Right kidney (tissue), 1 donor: ENCODE data around the gene ZNF197.
"Not testable (repeated sequence)": the region's sequence is repeated elsewhere in the genome, so short reads cannot be mapped to it uniquely, and the experiment has no call there.

Source experiments
- DNase-seq: peaks from one replicate; pipeline ENCODE4 v3.0.0-alpha.2; 2016

Gene ZNF197

DNA sequence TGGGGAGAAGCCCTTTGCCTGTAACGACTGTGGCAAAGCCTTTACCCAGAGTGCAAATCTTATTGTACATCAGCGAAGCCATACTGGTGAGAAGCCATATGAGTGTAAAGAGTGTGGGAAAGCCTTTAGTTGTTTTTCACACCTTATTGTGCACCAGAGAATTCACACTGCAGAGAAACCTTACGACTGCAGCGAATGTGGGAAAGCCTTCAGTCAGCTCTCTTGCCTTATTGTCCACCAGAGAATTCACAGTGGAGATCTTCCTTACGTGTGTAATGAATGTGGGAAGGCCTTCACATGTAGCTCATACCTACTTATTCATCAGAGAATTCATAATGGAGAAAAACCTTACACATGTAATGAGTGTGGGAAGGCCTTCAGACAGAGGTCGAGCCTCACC is 34.6 kb downstream of the ZNF197 start:
- DNase-seq = no peak

DNA sequence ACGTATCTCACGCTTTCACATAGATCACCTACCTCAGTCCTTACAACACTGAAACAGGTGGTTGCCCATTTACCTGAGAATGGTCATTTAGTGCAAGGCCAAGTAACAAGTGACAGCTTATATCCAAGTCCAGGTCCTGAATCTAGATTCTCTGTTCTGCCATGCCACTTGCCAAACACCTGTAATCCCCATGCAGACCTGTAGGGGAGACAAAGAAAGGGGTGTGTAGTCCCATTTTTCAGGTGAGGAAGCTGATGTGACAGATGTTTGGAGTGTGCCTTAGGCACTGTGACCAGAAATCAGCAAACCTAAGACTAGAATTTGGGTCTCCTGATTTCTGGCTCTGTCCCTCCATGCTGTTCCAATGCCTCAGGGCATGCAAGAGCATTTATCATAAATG is 36.4 kb downstream of the ZNF197 start:
- no peak for DNase-seq

DNA sequence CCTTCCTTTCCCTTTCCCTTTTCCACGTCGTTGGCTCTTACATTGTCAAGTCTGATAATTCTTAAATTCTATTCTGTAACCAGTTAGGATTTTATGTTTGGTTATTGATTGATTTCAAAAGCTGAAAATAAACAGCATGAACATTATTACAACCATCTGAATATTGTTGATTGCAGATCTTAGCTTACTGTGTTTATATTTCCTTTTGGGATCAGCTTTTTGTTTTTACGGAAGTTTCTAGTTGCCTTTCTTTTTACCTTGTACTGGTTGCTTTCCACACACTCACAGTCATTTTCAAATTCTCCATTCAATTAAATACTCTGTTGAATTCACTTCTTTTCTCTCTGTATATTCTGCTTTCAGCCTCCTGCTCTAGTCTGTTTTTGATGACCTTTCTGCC is 40.3 kb downstream of the ZNF197 start:
- DNase-seq = no peak

DNA sequence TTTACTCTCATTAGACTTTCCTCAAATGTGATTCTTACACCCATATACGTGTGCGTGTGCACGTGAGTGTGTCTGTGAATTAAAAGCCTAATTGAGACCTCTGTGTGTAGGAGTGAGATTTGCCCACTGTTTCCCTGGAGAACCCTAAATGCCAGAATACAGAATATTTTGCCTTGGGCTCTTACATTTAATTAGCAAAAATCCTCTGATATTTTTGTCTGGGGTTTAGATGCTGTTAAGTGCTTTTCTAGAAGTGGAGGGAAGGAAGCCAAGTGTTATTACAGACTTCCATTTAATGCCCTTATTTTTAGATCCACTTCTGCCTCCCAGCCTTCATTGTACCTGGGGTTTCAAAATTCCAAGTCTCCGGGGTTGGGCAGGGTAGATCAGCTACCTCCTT is 41.5 kb downstream of the ZNF197 start:
- no peak for DNase-seq

DNA sequence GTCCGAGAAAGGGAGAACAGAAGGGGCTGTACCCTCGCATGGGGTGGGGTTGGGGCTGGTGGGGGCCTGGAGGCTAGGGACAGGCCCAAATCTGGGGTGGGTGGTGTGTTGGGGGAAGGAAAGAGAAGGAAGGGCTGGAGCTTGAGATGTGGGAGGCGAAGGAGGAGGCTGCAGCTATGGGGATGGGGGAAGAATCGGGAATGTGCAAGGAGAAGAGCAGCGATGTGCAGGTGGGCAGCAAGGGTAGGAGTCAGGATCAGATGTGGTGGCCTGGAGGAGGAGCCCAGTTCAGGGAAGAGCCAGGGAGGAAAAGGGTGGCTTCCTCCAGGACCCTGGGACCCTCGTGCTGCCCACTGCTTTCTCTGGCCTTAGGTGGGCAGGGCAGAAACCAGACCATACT is 44.9 kb downstream of the ZNF197 start:
- no peak for DNase-seq

DNA sequence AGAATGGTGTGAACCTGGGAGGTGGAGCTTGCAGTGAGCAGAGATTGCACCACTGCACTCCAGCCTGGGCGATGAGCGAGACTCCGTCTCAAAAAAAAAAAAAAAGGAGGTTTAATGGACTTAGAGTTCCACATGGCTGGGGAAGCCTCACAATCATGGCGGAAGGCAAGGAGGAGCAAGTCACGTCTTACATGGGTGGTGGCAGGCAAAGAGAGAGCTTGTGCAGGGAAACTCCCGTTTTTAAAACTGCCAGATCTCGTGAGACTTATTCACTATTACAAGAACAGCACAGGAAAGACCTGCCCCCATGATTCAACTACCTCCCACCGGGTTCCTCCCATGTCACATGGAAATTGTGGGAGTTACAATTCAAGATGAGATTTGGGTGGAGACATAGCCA is 48.6 kb downstream of the ZNF197 start:
- not testable (repeated sequence) for DNase-seq

DNA sequence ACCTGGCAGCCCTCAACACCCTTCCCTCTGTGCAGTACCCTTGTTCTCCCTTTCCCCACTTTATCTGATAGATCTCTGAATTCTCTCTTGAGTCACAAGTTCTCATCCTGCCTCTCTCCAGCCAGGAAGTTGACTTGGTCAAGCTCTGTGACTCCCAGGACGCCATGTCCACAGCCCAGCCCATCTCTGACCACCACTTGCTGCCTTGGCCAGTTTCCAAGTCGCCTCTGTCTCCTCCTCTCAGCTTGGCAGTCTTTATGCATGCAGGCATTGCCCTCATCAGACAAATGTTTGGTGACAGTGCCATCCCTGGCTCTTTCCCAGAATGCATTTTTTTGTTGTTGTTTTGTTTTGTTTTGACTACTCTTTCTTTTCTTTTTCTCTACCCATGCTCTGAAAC is 49.4 kb downstream of the ZNF197 start:
- no peak for DNase-seq

DNA sequence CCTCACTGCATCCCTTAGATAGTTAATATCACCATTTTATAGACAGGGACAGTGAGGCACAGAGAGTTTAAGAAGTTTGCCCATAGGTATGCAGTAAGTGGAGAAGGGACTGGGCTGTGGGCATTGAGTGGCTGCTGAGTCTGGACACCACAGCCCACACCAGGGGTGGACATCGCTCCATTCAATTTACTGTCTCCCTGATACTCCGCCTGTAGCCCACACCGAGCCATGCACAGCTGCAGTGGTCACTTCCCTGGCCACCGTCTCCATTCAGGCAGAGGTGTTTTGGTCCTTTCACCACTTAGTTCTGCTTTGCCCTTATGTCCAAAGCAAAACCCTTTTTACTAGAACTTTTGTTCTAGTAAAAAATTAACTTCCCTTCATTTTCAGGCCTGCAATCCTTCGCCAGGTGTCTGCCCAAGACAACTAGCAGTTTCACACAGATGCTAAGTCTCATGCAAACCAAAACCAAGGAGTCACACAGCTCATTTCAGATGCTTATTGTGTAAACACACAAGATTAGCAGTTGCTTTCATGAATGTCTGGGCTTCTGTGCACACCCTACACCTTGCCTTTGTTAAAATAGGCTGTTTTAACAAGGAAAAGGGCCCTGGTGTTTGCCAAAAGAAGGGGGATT is 53.8 kb downstream of the ZNF197 start:
- no peak for DNase-seq

DNA sequence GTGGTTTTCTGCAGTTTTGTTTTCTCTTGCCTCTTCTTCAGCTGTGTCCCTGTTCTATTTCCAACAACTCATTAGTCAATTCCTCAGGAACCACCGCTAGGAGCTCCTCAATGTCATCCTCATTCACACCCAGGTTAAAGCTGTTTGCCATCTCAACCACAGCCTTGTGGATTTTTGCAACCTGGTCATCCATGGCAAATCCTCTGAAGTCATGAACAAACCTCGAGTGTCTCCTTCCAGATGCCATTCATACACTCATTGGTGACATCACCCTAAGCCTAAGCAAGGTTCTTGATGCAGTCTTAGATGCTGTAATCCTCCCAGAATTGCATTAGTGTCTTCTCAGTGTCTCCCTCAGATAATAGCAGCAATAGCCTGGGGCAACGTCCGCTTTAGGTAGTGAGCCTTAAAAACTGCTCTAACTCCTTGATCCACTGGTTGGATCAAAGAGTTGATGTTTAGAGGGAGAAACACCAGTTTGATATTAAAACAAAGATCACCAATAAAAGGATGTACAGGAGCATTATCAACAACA is 56.2 kb downstream of the ZNF197 start:
- no peak for DNase-seq

DNA sequence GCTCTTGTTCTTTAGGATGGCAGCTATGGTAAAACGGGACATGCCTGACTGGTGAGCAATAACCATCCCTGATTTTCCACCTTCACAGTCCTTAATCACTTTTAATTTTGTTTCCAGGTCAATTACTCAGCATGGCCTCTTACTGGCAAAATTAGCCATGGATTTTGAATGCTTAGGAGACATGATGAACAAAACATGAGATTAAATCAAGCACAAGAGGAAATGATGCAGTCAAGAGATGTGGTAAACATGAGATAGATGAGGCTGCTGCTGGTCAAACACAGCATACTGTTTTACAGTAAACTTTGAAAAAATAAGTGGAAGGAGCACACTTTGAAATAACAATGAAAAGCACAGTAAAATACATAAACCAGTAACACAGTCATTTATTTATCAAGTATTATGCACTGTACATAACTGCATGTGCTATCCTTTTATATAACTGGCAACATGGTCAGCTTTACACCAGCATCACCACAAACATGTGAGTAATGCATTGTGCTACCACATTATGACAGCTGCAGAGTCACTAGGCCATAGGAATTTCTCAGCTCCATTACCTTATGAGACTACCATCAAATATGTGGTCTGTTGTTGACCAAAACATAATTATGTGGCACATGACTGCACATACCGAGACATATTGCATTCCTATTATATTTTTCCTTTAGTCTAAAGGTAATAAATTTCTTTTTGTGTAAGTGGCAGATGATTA is 57.5 kb downstream of the ZNF197 start:
- DNase-seq = no peak

DNA sequence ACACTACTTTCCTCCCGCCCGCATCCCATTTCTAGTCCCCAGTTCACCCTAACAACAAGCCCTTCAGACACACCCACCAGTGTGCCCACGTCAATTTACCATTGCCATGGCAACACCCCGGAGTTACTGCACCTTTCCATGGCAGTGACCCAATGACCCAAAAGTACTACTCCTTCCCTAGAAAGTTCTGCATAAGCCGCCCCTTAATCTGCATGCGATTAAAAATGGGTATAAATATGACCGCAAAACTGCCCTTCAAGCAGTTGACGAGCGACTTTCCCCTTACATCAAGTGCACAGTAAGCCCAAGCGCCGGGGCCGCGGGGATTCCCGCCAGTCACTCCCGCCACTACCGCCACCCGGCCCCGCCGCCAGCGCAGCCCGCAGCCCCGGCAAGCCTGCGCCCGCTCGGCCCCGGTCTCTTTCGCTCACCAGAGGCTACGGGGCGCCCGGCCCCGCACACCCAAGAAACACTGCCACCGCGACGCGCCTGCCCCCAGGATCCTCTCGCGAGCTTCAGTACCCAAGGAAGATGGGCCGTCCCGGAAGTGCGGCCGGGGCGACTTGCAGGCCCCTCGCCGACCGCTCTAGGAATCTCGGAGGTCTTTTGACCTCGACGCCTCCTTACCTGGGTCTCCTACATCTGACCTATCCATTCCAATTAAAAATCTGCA is 60.4 kb downstream of the ZNF197 start:
- DNase-seq = peak; percentile 83

DNA sequence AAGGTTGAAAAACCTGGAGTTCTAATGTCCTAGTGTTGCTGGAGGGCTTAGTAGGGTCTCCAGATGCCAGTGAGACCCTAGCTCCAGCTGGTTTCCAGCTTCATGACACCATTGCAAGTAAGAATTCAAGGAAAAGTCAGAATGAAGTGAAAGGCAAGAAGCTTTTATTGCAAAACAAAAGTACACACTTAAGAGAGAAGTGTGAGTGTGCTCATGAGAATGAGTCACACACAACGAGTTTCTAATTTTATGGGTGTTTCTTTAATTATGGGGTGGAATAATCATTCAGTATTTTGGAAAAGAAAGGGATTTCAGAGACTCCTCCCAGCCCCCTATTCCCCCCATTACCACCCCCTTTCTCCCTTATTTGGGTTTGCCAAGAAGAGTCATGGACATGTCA is 63.1 kb downstream of the ZNF197 start:
- no peak for DNase-seq
